Pancreas (tissue), 10 donors: Measurements from ENCODE around the gene FAM43B. TPM values are rescaled to one million over a fixed set of nuclear protein-coding genes. Genes with fewer than 3 reads are reported as not detected.

ENCODE experiments used
- ATAC-seq, 4 donors: fragments of 200-7000 bp; cut with Tn5 transposase; one replicate each; pipeline versions ENCODE4 v1.8.0 to v1.9.1; 2020; ENCODE audit warnings: mild to moderate bottlenecking in 4 of 4, moderate library complexity in 4 of 4
- DNase-seq, 6 donors: peaks; one replicate each; pipeline ENCODE4 v3.0.0-alpha.2; 2020
- FAIRE-seq: peaks from 2 replicates; lab custom pipeline; 2012; peaks lifted over from hg19 to GRCh38; lab: Jason Lieb, UNC
- H3K27ac ChIP-seq, 4 donors: fragments of 200-600 bp; sonication (generic); 1 replicate in 3 of 4; 2 replicates in 1 of 4; pipeline versions ENCODE4 v1.5.0 to v1.8.0; 2020
- H3K27me3 ChIP-seq, 4 donors: fragments of 200-600 bp; one replicate each; pipeline ENCODE4 v1.8.0; 2021
- H3K36me3 ChIP-seq, 3 donors: fragments of 200-600 bp; sonication (generic) in 1 of 3; one replicate each; pipeline versions ENCODE4 v1.5.0 to v1.8.0; 2020 to 2021
- H3K4me1 ChIP-seq, 3 donors: fragments of 200-600 bp; one replicate each; pipeline ENCODE4 v1.8.0; 2021
- H3K4me3 ChIP-seq, 4 donors: fragments of 200-600 bp; sonication (generic) in 2 of 4; one replicate each; pipeline versions ENCODE4 v1.5.0 to v1.8.0; 2020 to 2021
- H3K9me3 ChIP-seq, 4 donors: fragments of 200-600 bp; one replicate each; pipeline ENCODE4 v1.8.0; 2021
- CTCF ChIP-seq, 4 donors: fragments of 200-600 bp; sonication (generic) in 3 of 4; IDR thresholded peaks; one replicate each; pipeline versions ENCODE4 v1.5.0 to v1.8.0; 2021; ENCODE audit warnings: antibody characterized with exemption in 4 of 4
- WGBS, 2 donors: extraction: QIAGEN DNeasy Blood & Tissue Kit; methylation state at CpG; one replicate each; pipeline ENCODE4 v1.1.7; 2013; 5-methylcytosine and 5-hydroxymethylcytosine counted together
- intact Hi-C, 3 donors: fragments of 100-400 bp; cut with DNase I; formaldehyde crosslinking; loops; one replicate each; pipeline versions ENCODE4 v1.11.1 to v1.14.2; 2022
- polyA plus RNA-seq, 2 donors: library from polyadenylated mRNA; stranded (reverse); fragments of 200-250 nt; gene quantifications; one replicate each; pipeline ENCODE4 v1.2.3, GENCODE V29; 2013
- total RNA-seq, 6 donors: library from RNA; stranded (reverse); fragmentation: NEBNext Ultra II Directional in 4 of 6; extraction: Animal tissue kit (Norgen Biotek cat#: 25700) in 4 of 6; gene quantifications; one replicate each; pipeline versions ENCODE4 v1.2.1 to v1.2.4, GENCODE V29; 2021 to 2023
- donor health status: healthy with polysubstance abuse.
- donor health status: DM: no; HTN: no; CAD: no; lungs with moderate emphysema.
- donor health status: DM: no; HTN: no; CAD: no.
- donor health status: control.
- donor health status: control.
- donor health status: Bipolar disorder and iron deficiency.
- donor health status: DM: yes; HTN: yes; CAD: no.
- donor health status: DM: no; HTN: no; CAD: no.
- donor health status: DM: no; HTN: no; CAD: no.
- donor health status: DM: yes; HTN: yes; CAD: no.

FAM43B gene
- total and polyA plus RNA-seq, 8 donors: 0.14 to 0.72 (median 0.28) TPM; not detected in 1

GRCh38 chr1:20534659-20535417 is 17.5 kb upstream of the FAM43B start:
- Histone ChIP-seq H3K4me1 (no peaks in the 10 kb centered on the region), H3K27me3 (peaks cover 0 to 4% (median 0%) of the 10 kb centered on the region in 4 donors), H3K36me3 (no peaks in the 10 kb centered on the region), H3K9me3 (no peaks in the 10 kb centered on the region), H3K4me3 (no peak overlapping the region), H3K27ac (no peak overlapping the region)
- DNase-seq (no peak), FAIRE-seq (no peak), ATAC-seq (no peak)
- WGBS, 2 donors: 41 to 47% methylated on average over 12 of the region's 12 CpGs
- intact Hi-C loops: no loop called here
- no peak for TF ChIP-seq CTCF (IDR thresholded peaks at IDR 0.05)

GRCh38 chr1:20538227-20538626 is 14.1 kb upstream of the FAM43B start:
- H3K27ac ChIP-seq: no peak overlapping the region
- FAIRE-seq (no peak), DNase-seq (no peak), ATAC-seq (no peak)
- TF ChIP-seq CTCF (IDR thresholded peaks at IDR 0.05): no peak
- H3K4me1 ChIP-seq: no peaks in the 10 kb centered on the region
- intact Hi-C loops: no loop called here
- no peak overlapping the region for H3K4me3 ChIP-seq
- H3K9me3 ChIP-seq: no peaks in the 10 kb centered on the region
- 7 to 13% methylated on average over 2 of the region's 2 CpGs for WGBS, 2 donors
- no peaks in the 10 kb centered on the region for H3K36me3 ChIP-seq
- H3K27me3 ChIP-seq: peaks cover 0 to 2% (median 0%) of the 10 kb centered on the region in 4 donors

GRCh38 chr1:20538760-20539551 is 13.4 kb upstream of the FAM43B start:
- Histone ChIP-seq H3K27me3 (no peaks in the 10 kb centered on the region), H3K4me1 (no peaks in the 10 kb centered on the region), H3K4me3 (no peak overlapping the region), H3K36me3 (no peaks in the 10 kb centered on the region), H3K9me3 (no peaks in the 10 kb centered on the region), H3K27ac (no peak overlapping the region)
- ATAC-seq (peak in 2 of 4 donors; percentile 28 to 34), FAIRE-seq (no peak), DNase-seq (no peak)
- intact Hi-C loops: no loop called here
- TF ChIP-seq CTCF (IDR thresholded peaks at IDR 0.05): no peak
- WGBS, 2 donors: 65 to 68% methylated on average over 3 of the region's 3 CpGs

GRCh38 chr1:20540281-20540680 is 12.1 kb upstream of the FAM43B start:
- no peak for ATAC-seq
- Histone ChIP-seq H3K27ac (no peak overlapping the region), H3K4me3 (no peak overlapping the region), H3K4me1 (no peaks in the 10 kb centered on the region), H3K9me3 (no peaks in the 10 kb centered on the region), H3K27me3 (no peaks in the 10 kb centered on the region), H3K36me3 (no peaks in the 10 kb centered on the region)
- no peak for TF ChIP-seq CTCF (IDR thresholded peaks at IDR 0.05)
- FAIRE-seq: no peak
- WGBS, 2 donors: 79 to 100% methylated on average over 1 of the region's 1 CpG
- intact Hi-C loops: no loop called here
- peak in 1 of 6 donors; percentile 0 for DNase-seq
